Osteocyte (in vitro differentiated cells): ENCODE data around the gene MTUS2. TPM values are rescaled to one million over a fixed set of nuclear protein-coding genes. Genes with fewer than 3 reads are reported as not detected.

Experiments used
- DNase-seq: peaks from one replicate; pipeline ENCODE4 v3.0.0; 2021; ENCODE audit warnings: mixed read lengths; ENCODE audit not compliant: unreplicated experiment; ENCODE audit errors: extremely low spot score
- H3K27ac Mint-ChIP-seq: one replicate; pipeline ENCODE4 v1.8.0; 2021; ENCODE audit warnings: mild to moderate bottlenecking, mixed read lengths; ENCODE audit not compliant: unreplicated experiment
- H3K27me3 Mint-ChIP-seq: one replicate; pipeline ENCODE4 v1.8.0; 2021; ENCODE audit warnings: mixed read lengths; ENCODE audit not compliant: unreplicated experiment
- H3K36me3 Mint-ChIP-seq: one replicate; pipeline ENCODE4 v1.8.0; 2021; ENCODE audit warnings: mixed read lengths; ENCODE audit not compliant: unreplicated experiment
- H3K4me1 Mint-ChIP-seq: one replicate; pipeline ENCODE4 v1.8.0; 2021; ENCODE audit warnings: mixed read lengths; ENCODE audit not compliant: unreplicated experiment
- H3K4me3 Mint-ChIP-seq: one replicate; pipeline ENCODE4 v1.8.0; 2021; ENCODE audit warnings: mild to moderate bottlenecking, moderate library complexity, mixed read lengths; ENCODE audit not compliant: unreplicated experiment
- H3K9me3 Mint-ChIP-seq: one replicate; pipeline ENCODE4 v1.8.0; 2021; ENCODE audit warnings: mixed read lengths; ENCODE audit not compliant: unreplicated experiment
- CTCF ChIP-seq: fragments of 200-600 bp; sonication (generic); IDR thresholded peaks from 2 replicates; pipeline ENCODE4 v1.5.0; 2021; ENCODE audit warnings: antibody characterized with exemption, mild to moderate bottlenecking, moderate library complexity
- total RNA-seq: library from RNA; stranded (reverse); gene quantifications from 2 replicates; pipeline ENCODE4 v1.2.1, GENCODE V29; 2021

Gene MTUS2
- total RNA-seq, 1 donor from 2014 or later, result 0.05 TPM

GRCh38 chr13:29472332-29472961 is 652.3 kb downstream of the MTUS2 start:
- H3K4me3 Mint-ChIP-seq, result no peak overlapping the region
- no peak overlapping the region for H3K27ac Mint-ChIP-seq
- H3K36me3 Mint-ChIP-seq, result no peaks in the 10 kb centered on the region
- no peak for DNase-seq
- H3K9me3 Mint-ChIP-seq, result no peaks in the 10 kb centered on the region
- no peaks in the 10 kb centered on the region for H3K4me1 Mint-ChIP-seq
- TF ChIP-seq CTCF, result peak; percentile 84
- peaks cover 19% of the 10 kb centered on the region for H3K27me3 Mint-ChIP-seq

GRCh38 chr13:29473166-29473565 is 653.0 kb downstream of the MTUS2 start:
- H3K27ac Mint-ChIP-seq, result no peak overlapping the region
- no peak for DNase-seq
- H3K4me1 Mint-ChIP-seq, result no peaks in the 10 kb centered on the region
- TF ChIP-seq CTCF, result no peak
- no peak overlapping the region for H3K4me3 Mint-ChIP-seq
- H3K27me3 Mint-ChIP-seq, result peaks cover 22% of the 10 kb centered on the region
- H3K9me3 Mint-ChIP-seq, result no peaks in the 10 kb centered on the region
- H3K36me3 Mint-ChIP-seq, result no peaks in the 10 kb centered on the region

GRCh38 chr13:29474991-29475390 is 654.9 kb downstream of the MTUS2 start:
- DNase-seq, result no peak
- peaks cover 40% of the 10 kb centered on the region for H3K27me3 Mint-ChIP-seq
- H3K4me1 Mint-ChIP-seq, result no peaks in the 10 kb centered on the region
- H3K27ac Mint-ChIP-seq, result no peak overlapping the region
- H3K4me3 Mint-ChIP-seq, result no peak overlapping the region
- no peaks in the 10 kb centered on the region for H3K9me3 Mint-ChIP-seq
- no peak for TF ChIP-seq CTCF
- no peaks in the 10 kb centered on the region for H3K36me3 Mint-ChIP-seq

GRCh38 chr13:29476046-29476445 is 655.9 kb downstream of the MTUS2 start:
- no peak for DNase-seq
- Mint-ChIP-seq H3K36me3 (no peaks in the 10 kb centered on the region), H3K9me3 (no peaks in the 10 kb centered on the region), H3K4me1 (no peaks in the 10 kb centered on the region), H3K4me3 (no peak overlapping the region), H3K27me3 (peaks cover 40% of the 10 kb centered on the region), H3K27ac (no peak overlapping the region)
- no peak for TF ChIP-seq CTCF

GRCh38 chr13:29479716-29480492 is 659.8 kb downstream of the MTUS2 start:
- Mint-ChIP-seq H3K4me3 (no peak overlapping the region), H3K27ac (no peak overlapping the region), H3K27me3 (peaks cover 40% of the 10 kb centered on the region), H3K4me1 (peaks cover 9% of the 10 kb centered on the region), H3K36me3 (no peaks in the 10 kb centered on the region), H3K9me3 (no peaks in the 10 kb centered on the region)
- TF ChIP-seq CTCF, result no peak
- no peak for DNase-seq
